Measurements from ENCODE around the gene NR2E3.

NR2E3 gene

GRCh38 chr15:71820127-71820526, 9.8 kb downstream of the NR2E3 start:
- TF ChIP-seq ZFX (IDR thresholded peaks at IDR 0.05) (no peak), CTCF (conservative IDR thresholded peaks at IDR 0.05) (no peak)
- H3K27ac ChIP-seq, result no peak overlapping the region

GRCh38 chr15:71821547-71822129, 11.3 kb downstream of the NR2E3 start:
- H3K27ac ChIP-seq, result no peak overlapping the region
- TF ChIP-seq ZFX (IDR thresholded peaks at IDR 0.05), result no peak
- TF ChIP-seq CTCF (conservative IDR thresholded peaks at IDR 0.05), result no peak

- H3K27ac ChIP-seq, result no peak overlapping the region
- TF ChIP-seq CTCF (conservative IDR thresholded peaks at IDR 0.05) (no peak), ZFX (IDR thresholded peaks at IDR 0.05) (no peak)
Measured at GRCh38 chr15:71822890-71823630, 12.7 kb downstream of the NR2E3 start.

- TF ChIP-seq CTCF (conservative IDR thresholded peaks at IDR 0.05) (no peak), ZFX (IDR thresholded peaks at IDR 0.05) (no peak)
- H3K27ac ChIP-seq, result no peak overlapping the region
Measured at GRCh38 chr15:71823801-71824200, 13.4 kb downstream of the NR2E3 start.

GRCh38 chr15:71825021-71825730, 14.8 kb downstream of the NR2E3 start:
- no peak for TF ChIP-seq CTCF (conservative IDR thresholded peaks at IDR 0.05)
- TF ChIP-seq ZFX (IDR thresholded peaks at IDR 0.05), result no peak
- no peak overlapping the region for H3K27ac ChIP-seq

GRCh38 chr15:71826196-71826595, 15.8 kb downstream of the NR2E3 start:
- no peak overlapping the region for H3K27ac ChIP-seq
- TF ChIP-seq CTCF (conservative IDR thresholded peaks at IDR 0.05) (no peak), ZFX (IDR thresholded peaks at IDR 0.05) (no peak)

GRCh38 chr15:71830981-71831380, 20.6 kb downstream of the NR2E3 start:
- no peak for TF ChIP-seq CTCF (conservative IDR thresholded peaks at IDR 0.05)
- no peak overlapping the region for H3K27ac ChIP-seq
